ENCODE results near the gene SLC35B1.
"Not testable (repeated sequence)": the region's sequence is repeated elsewhere in the genome, so short reads cannot be mapped to it uniquely, and the experiment has no call there.

The SLC35B1 gene

DNA sequence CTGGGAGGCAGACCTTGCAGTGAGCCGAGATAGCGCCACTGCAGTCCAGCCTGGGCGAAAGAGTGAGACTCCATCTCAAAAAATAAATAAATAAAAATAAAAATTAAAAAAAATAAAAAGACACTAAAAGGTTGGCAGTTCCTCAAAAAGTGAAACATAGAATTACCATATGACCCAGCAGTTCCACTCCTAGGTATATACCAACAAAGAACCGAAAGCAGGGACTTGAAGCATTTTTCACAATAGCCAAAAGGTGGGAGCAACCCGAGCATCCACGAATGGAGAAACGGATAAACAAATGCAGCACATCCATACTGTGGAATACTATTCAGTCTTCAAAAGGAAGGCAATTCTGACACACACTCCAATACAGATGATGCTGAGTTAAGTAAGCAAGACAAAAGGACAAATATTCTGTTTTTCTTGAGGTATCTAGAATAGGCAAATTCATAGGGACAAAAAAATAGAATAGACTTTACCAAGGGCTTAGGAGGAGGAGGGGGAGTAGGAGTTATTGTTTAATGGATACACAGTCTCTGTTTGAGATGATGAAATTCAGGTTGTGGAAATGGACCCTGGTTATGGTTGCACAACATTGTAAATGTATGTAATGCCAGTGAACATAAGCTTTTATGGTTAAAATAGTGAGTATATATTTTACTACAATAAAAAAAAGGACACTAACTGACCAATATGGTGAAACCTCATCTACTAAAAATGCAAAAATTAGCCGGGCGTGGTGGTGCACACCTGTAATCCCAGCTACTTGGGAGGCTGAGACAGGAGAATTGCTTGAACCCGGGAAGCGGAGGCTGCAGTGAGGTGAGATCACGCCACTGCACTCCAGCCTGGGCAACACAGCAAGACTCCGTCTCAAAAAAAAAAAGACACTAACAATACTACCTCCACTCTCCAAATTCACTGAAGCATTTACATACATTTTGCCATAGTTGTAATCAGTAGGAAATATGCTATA lies 27.0 kb upstream of the SLC35B1 start:
- WGBS, 2 experiments, result 93 to 95% methylated on average over 12 of the region's 13 CpGs
- Histone ChIP-seq H3K9me3 (ENCODE audit: control insufficient read depth, low read length) (no peaks in the 10 kb centered on the region), H3K27me3 (ENCODE audit: control insufficient read depth, insufficient read depth, low read length, poor library complexity, severe bottlenecking) (no peaks in the 10 kb centered on the region), H3K27ac (ENCODE audit: insufficient read depth, low read depth, low read length, poor library complexity, severe bottlenecking) (no peak overlapping the region), H3K36me3 (ENCODE audit: control insufficient read depth, insufficient read depth, low read length) (peaks cover 3% of the 10 kb centered on the region), H3K4me3 (ENCODE audit: insufficient read depth, low read depth, low read length) (no peak overlapping the region), H3K4me1 (ENCODE audit: control insufficient read depth, insufficient read depth, low read length) (no peaks in the 10 kb centered on the region)

DNA sequence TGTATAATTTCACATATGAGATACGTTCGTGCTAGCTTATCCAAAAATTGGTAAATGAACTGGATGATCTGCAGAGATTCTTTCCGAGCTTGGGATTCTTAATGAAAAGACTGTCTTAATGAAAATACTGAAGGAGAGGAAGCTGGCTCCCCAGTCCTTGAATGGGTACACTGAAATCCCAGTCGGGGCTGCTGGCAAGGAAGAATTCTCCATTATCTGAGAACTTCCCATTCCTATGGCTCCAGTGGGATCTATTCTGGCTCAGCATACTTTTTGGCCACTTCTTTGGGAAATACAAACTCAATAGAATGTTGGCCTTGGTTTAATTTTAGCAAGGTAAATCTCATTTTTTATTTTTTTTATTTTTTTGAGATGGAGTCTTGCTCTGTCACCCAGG lies 23.7 kb upstream of the SLC35B1 start:
- peaks cover 3% of the 10 kb centered on the region for H3K36me3 ChIP-seq (ENCODE audit: control insufficient read depth, insufficient read depth, low read length)
- no peaks in the 10 kb centered on the region for H3K27me3 ChIP-seq (ENCODE audit: control insufficient read depth, insufficient read depth, low read length, poor library complexity, severe bottlenecking)
- 96 to 97% methylated on average over 4 of the region's 4 CpGs for WGBS, 2 experiments
- H3K4me1 ChIP-seq (ENCODE audit: control insufficient read depth, insufficient read depth, low read length), result no peaks in the 10 kb centered on the region
- H3K9me3 ChIP-seq (ENCODE audit: control insufficient read depth, low read length), result no peaks in the 10 kb centered on the region
- H3K4me3 ChIP-seq (ENCODE audit: insufficient read depth, low read depth, low read length), result no peak overlapping the region
- no peak overlapping the region for H3K27ac ChIP-seq (ENCODE audit: insufficient read depth, low read depth, low read length, poor library complexity, severe bottlenecking)

DNA sequence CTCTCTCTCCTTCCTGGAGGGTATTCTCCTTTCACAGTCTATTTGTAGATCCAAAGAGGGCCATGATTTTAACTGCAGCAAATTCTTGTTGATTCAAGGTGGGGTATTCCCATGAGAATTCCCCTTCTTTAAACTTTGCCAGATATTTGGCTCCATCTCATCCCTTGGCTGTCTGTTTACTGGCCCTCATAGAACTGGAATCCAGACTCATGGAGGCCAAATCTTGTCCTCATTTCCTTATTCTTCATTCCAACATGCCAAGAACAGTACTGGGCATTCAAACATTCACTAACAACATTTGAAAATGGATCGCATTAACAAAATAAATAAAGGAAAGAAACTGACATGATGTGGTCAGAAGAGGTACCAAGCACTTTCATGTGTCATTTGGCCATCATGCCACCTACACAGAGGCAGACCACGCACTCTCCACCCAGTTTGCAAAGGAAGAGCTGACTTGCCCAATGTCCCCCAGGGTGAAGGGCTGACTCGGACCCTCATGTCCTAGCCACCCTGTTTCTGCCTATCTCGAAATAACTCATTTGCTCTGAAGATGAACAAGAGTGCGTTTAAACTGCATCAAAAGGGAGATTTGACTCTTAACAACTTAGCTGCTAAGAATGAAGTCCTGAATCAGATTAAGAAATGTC lies 23.1 kb upstream of the SLC35B1 start:
- Histone ChIP-seq H3K4me1 (ENCODE audit: control insufficient read depth, insufficient read depth, low read length) (no peaks in the 10 kb centered on the region), H3K4me3 (ENCODE audit: insufficient read depth, low read depth, low read length) (no peak overlapping the region), H3K9me3 (ENCODE audit: control insufficient read depth, low read length) (no peaks in the 10 kb centered on the region), H3K36me3 (ENCODE audit: control insufficient read depth, insufficient read depth, low read length) (peaks cover 3% of the 10 kb centered on the region), H3K27me3 (ENCODE audit: control insufficient read depth, insufficient read depth, low read length, poor library complexity, severe bottlenecking) (no peaks in the 10 kb centered on the region), H3K27ac (ENCODE audit: insufficient read depth, low read depth, low read length, poor library complexity, severe bottlenecking) (no peak overlapping the region)
- 96 to 97% methylated on average over 5 of the region's 5 CpGs for WGBS, 2 experiments

DNA sequence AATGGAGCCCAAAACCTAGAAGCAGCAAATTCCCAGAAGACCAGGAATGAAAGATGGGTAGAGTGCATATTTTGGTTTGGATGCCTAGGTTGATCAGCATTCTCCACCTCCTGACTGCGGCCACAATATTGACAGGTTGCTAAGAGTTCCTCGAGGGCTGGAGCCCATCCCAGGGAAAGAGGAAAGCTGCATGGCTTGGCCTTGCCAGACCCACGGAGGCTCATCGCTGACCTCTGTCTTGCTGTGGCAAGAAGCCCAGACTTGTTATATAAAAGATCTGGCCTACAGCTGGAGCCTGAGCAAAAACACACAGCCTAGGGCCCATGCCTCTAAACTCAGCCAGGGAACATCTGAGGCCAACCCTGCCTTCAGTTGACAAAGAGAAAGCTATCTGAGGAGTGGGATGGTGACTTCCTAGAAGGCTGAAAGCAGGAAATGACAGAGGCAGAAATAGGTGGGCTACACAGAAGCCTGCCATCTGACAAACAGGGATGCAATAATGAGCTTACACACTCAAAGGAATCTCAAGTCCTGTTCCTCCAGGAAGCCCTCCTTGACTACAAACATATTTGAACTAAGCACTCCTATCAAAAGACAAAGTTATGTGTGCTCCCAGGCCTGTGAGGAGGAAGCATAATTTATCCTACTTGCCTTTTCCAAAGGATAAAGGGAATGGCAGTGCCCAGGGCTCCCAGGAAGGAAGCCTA lies 22.5 kb upstream of the SLC35B1 start:
- 91% methylated on average over 4 of the region's 4 CpGs for WGBS, 2 experiments
- Histone ChIP-seq H3K4me1 (ENCODE audit: control insufficient read depth, insufficient read depth, low read length) (no peaks in the 10 kb centered on the region), H3K27me3 (ENCODE audit: control insufficient read depth, insufficient read depth, low read length, poor library complexity, severe bottlenecking) (no peaks in the 10 kb centered on the region), H3K4me3 (ENCODE audit: insufficient read depth, low read depth, low read length) (no peak overlapping the region), H3K9me3 (ENCODE audit: control insufficient read depth, low read length) (no peaks in the 10 kb centered on the region), H3K27ac (ENCODE audit: insufficient read depth, low read depth, low read length, poor library complexity, severe bottlenecking) (no peak overlapping the region), H3K36me3 (ENCODE audit: control insufficient read depth, insufficient read depth, low read length) (peaks cover 3% of the 10 kb centered on the region)

DNA sequence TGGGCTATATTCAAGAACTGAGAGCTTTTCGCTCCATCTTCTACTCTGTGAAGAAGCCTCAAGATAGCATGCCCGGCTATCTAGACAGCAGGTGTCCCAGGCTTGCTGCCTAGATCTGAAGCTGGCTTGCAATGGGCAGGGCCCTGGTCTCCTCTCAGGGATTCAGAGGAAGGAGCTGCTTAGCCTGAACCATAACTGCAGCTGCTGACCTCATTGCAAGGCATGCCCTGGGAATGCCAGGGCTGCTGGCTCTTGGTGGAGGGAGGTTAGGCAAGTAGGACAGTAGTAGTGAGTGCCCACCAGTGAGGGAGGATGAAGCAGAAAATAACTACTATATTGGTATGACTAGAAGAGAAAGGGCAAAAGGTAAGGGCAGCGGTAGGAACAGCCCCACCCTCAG lies 21.3 kb upstream of the SLC35B1 start:
- 96% methylated on average over 3 of the region's 3 CpGs for WGBS, 2 experiments
- Histone ChIP-seq H3K4me1 (ENCODE audit: control insufficient read depth, insufficient read depth, low read length) (peaks cover 3% of the 10 kb centered on the region), H3K36me3 (ENCODE audit: control insufficient read depth, insufficient read depth, low read length) (peaks cover 3% of the 10 kb centered on the region), H3K27ac (ENCODE audit: insufficient read depth, low read depth, low read length, poor library complexity, severe bottlenecking) (no peak overlapping the region), H3K9me3 (ENCODE audit: control insufficient read depth, low read length) (no peaks in the 10 kb centered on the region), H3K4me3 (ENCODE audit: insufficient read depth, low read depth, low read length) (no peak overlapping the region), H3K27me3 (ENCODE audit: control insufficient read depth, insufficient read depth, low read length, poor library complexity, severe bottlenecking) (no peaks in the 10 kb centered on the region)

DNA sequence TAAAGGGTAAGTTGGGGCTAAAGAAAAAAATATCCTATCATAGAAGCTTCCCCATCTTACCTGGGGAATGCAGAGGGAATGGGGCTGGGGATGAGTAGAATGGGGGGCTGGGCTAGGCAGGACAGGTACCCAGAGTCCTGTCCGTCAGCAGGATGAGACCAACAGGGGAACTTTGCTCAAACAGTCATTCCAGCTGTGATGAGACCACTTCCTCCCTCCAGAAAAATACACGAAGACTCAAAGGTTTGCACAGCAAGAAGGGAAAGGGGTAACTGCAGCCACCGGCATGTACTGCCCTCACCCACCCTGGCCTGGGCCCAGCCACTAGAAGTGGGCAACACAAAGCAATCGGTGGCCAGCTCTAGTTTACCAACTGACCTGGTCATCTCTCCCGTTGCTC lies 20.7 kb upstream of the SLC35B1 start:
- Histone ChIP-seq H3K27me3 (ENCODE audit: control insufficient read depth, insufficient read depth, low read length, poor library complexity, severe bottlenecking) (no peaks in the 10 kb centered on the region), H3K4me1 (ENCODE audit: control insufficient read depth, insufficient read depth, low read length) (peaks cover 8% of the 10 kb centered on the region), H3K9me3 (ENCODE audit: control insufficient read depth, low read length) (no peaks in the 10 kb centered on the region), H3K27ac (ENCODE audit: insufficient read depth, low read depth, low read length, poor library complexity, severe bottlenecking) (no peak overlapping the region), H3K4me3 (ENCODE audit: insufficient read depth, low read depth, low read length) (no peak overlapping the region), H3K36me3 (ENCODE audit: control insufficient read depth, insufficient read depth, low read length) (peaks cover 3% of the 10 kb centered on the region)
- 92 to 94% methylated on average over 5 of the region's 5 CpGs for WGBS, 2 experiments

DNA sequence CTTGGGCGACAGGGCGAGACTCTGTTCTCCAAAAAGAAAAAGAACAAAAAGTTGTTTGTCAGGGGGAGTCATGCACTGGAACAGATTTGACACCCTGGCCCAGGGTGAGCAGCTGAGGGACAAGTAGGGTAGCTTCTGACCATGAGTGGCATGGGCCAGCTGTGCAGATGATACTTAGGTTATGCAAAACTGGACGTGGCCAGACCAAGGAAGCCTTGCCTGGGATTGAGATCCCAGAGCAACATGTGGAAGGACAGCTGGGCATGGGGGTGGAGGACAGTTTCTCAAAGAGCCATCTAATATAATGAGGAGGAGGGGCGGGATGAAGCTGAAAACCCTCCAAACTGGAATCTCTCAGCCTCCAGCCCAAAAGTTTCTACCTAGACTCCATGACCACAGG lies 19.6 kb upstream of the SLC35B1 start:
- H3K4me1 ChIP-seq (ENCODE audit: control insufficient read depth, insufficient read depth, low read length), result peaks cover 8% of the 10 kb centered on the region
- H3K9me3 ChIP-seq (ENCODE audit: control insufficient read depth, low read length), result no peaks in the 10 kb centered on the region
- WGBS, 2 experiments, result 95 to 96% methylated on average over 4 of the region's 4 CpGs
- H3K27ac ChIP-seq (ENCODE audit: insufficient read depth, low read depth, low read length, poor library complexity, severe bottlenecking), result no peak overlapping the region
- no peak overlapping the region for H3K4me3 ChIP-seq (ENCODE audit: insufficient read depth, low read depth, low read length)
- H3K36me3 ChIP-seq (ENCODE audit: control insufficient read depth, insufficient read depth, low read length), result peaks cover 9% of the 10 kb centered on the region
- no peaks in the 10 kb centered on the region for H3K27me3 ChIP-seq (ENCODE audit: control insufficient read depth, insufficient read depth, low read length, poor library complexity, severe bottlenecking)

DNA sequence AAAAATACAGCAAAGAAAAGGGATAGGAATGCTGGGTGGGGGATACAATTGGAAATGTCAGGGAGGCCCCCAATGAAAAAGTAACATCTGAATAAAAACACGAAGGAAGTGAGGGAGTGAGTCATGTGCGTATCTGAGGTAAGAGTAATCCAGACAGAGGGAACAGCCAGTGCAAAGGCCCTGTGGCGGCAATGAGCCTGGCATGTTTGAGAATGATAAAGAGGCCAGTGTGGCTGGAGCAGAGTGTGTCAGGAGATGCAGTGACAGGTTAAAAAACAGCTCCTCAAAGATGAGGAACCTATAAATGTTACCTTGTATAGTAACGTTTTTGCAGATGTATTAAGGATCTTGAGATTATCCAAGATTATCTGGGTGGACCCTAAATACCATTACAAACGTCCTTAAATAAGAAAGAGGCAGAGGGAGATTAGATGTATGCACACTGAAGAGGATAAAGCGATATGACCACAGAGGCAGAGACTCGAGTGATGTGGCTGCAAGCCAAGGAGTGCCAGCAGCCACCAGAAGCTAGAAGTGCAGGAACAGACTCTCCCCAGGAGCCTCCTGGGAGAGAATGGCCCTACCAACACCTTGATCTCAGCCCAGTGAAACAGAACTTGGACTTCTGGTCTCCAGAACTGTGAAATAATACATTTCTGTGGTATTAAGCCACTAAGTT lies 17.8 kb upstream of the SLC35B1 start:
- H3K9me3 ChIP-seq (ENCODE audit: control insufficient read depth, low read length), result no peaks in the 10 kb centered on the region
- 95 to 98% methylated on average over 7 of the region's 7 CpGs for WGBS, 2 experiments
- no peaks in the 10 kb centered on the region for H3K27me3 ChIP-seq (ENCODE audit: control insufficient read depth, insufficient read depth, low read length, poor library complexity, severe bottlenecking)
- peaks cover 8% of the 10 kb centered on the region for H3K4me1 ChIP-seq (ENCODE audit: control insufficient read depth, insufficient read depth, low read length)
- H3K4me3 ChIP-seq (ENCODE audit: insufficient read depth, low read depth, low read length), result no peak overlapping the region
- H3K27ac ChIP-seq (ENCODE audit: insufficient read depth, low read depth, low read length, poor library complexity, severe bottlenecking), result no peak overlapping the region
- peaks cover 12% of the 10 kb centered on the region for H3K36me3 ChIP-seq (ENCODE audit: control insufficient read depth, insufficient read depth, low read length)

DNA sequence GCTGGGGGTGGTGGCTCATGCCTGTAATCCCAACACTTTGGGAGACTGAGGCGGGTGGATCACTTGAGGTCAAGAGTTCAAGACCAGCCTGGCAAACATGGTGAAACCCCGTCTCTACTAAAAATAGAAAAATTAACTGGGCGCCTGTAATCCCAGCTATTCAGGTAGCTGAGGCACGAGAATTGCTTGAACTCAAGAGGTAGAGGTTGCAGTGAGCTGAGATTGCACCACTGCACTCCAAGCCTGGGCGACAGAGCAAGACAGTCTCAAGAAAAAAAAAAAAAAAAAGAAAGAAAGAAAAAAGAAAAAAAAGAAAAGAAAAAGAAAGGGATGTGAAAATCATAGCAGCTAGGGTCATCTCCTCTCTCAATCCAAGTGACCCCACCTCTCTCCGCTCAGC lies 16.8 kb upstream of the SLC35B1 start:
- H3K27me3 ChIP-seq (ENCODE audit: control insufficient read depth, insufficient read depth, low read length, poor library complexity, severe bottlenecking); H3K27ac ChIP-seq (ENCODE audit: insufficient read depth, low read depth, low read length, poor library complexity, severe bottlenecking); H3K4me1 ChIP-seq (ENCODE audit: control insufficient read depth, insufficient read depth, low read length); H3K4me3 ChIP-seq (ENCODE audit: insufficient read depth, low read depth, low read length); H3K9me3 ChIP-seq (ENCODE audit: control insufficient read depth, low read length): not testable (repeated sequence)
- WGBS, 2 experiments, result 92 to 96% methylated on average over 6 of the region's 6 CpGs
- H3K36me3 ChIP-seq (ENCODE audit: control insufficient read depth, insufficient read depth, low read length), result peaks cover 20% of the 10 kb centered on the region

Data from ectodermal cell (in vitro differentiated cells).